Effector memory CD4-positive, alpha-beta T cell (primary cell): ENCODE data around the gene ZNF621.
"Not testable (repeated sequence)": the region's sequence is repeated elsewhere in the genome, so short reads cannot be mapped to it uniquely, and the experiment has no call there.

Experiments used
- DNase-seq, 3 donors: peaks; one replicate each; pipeline ENCODE4 v3.0.0-alpha.2; 2020
- H3K27ac ChIP-seq: 2 replicates; pipeline ENCODE4 v1.7.0; 2013; ENCODE audit warnings: mild to moderate bottlenecking, low read length, moderate library complexity; ENCODE audit not compliant: insufficient read depth, poor library complexity, severe bottlenecking
- H3K27me3 ChIP-seq: replicated peaks from 2 replicates; pipeline ENCODE4 v1.7.0; 2013; ENCODE audit warnings: mild to moderate bottlenecking, low read length; ENCODE audit not compliant: insufficient read depth, control insufficient read depth, poor library complexity, severe bottlenecking
- H3K36me3 ChIP-seq: 2 replicates; pipeline ENCODE4 v1.7.0; 2013; ENCODE audit warnings: mild to moderate bottlenecking, low read length, moderate library complexity; ENCODE audit not compliant: control insufficient read depth, insufficient read depth
- H3K4me1 ChIP-seq: 2 replicates; pipeline ENCODE4 v1.7.0; 2013; ENCODE audit warnings: low read length, mild to moderate bottlenecking; ENCODE audit not compliant: control insufficient read depth, insufficient read depth, poor library complexity, severe bottlenecking
- H3K4me3 ChIP-seq: 2 replicates; pipeline ENCODE4 v1.7.0; 2013; ENCODE audit warnings: low read length, low read depth, mild to moderate bottlenecking; ENCODE audit not compliant: insufficient read depth, poor library complexity, severe bottlenecking
- H3K9me3 ChIP-seq: 2 replicates; pipeline ENCODE4 v1.7.0; 2013; ENCODE audit warnings: mild to moderate bottlenecking, low read length, moderate library complexity; ENCODE audit not compliant: control insufficient read depth

The ZNF621 gene

GRCh38 chr3:40528426-40528825 lies 3.7 kb downstream of the ZNF621 start:
- no peak overlapping the region for H3K27ac ChIP-seq
- no peak for DNase-seq
- H3K4me3 ChIP-seq, result no peak overlapping the region
- H3K36me3 ChIP-seq, result peaks cover 37% of the 10 kb centered on the region
- peaks cover 6% of the 10 kb centered on the region for H3K4me1 ChIP-seq
- H3K27me3 ChIP-seq, result no peaks in the 10 kb centered on the region
- no peaks in the 10 kb centered on the region for H3K9me3 ChIP-seq

DNA sequence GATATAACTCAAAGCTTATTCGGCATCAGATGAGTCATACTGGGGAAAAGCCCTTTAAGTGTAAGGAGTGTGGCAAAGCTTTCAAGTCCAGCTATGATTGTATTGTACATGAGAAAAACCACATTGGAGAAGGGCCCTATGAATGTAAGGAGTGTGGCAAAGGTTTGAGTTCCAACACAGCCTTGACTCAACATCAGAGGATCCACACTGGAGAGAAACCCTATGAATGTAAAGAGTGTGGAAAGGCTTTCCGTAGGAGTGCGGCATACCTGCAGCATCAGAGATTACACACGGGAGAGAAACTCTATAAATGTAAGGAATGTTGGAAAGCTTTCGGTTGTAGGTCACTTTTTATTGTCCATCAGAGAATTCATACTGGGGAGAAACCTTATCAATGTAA lies 7.5 kb downstream of the ZNF621 start:
- H3K9me3 ChIP-seq, result no peaks in the 10 kb centered on the region
- H3K27me3 ChIP-seq, result no peaks in the 10 kb centered on the region
- no peak overlapping the region for H3K27ac ChIP-seq
- no peak for DNase-seq
- no peaks in the 10 kb centered on the region for H3K4me1 ChIP-seq
- peaks cover 41% of the 10 kb centered on the region for H3K36me3 ChIP-seq
- H3K4me3 ChIP-seq, result no peak overlapping the region

DNA sequence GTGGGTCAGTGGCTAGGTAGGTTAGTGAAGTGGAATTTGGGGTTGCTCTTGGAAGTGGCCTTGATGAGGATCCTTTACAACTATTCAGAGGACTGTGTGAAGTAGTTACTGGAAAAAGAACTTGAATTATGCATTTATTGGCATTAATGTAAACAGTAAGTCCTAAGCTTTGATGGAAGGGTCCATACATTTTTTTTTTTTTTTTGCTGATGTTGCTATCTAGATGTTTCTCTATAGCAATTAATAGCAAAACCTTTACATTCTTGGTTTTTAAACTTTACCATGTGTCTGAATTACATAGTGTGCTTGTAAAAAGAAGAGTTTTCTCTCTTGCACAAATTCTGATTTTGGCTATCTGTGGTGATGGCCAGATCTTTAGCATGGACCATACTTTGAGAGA lies 9.5 kb downstream of the ZNF621 start:
- Histone ChIP-seq H3K27ac (no peak overlapping the region), H3K27me3 (no peaks in the 10 kb centered on the region), H3K4me3 (no peak overlapping the region), H3K36me3 (peaks cover 41% of the 10 kb centered on the region), H3K4me1 (no peaks in the 10 kb centered on the region), H3K9me3 (no peaks in the 10 kb centered on the region)
- DNase-seq, result no peak

GRCh38 chr3:40546816-40547215 lies 22.1 kb downstream of the ZNF621 start:
- H3K27ac ChIP-seq, result no peak overlapping the region
- no peak for DNase-seq
- no peaks in the 10 kb centered on the region for H3K4me1 ChIP-seq
- no peaks in the 10 kb centered on the region for H3K9me3 ChIP-seq
- H3K36me3 ChIP-seq, result no peaks in the 10 kb centered on the region
- no peaks in the 10 kb centered on the region for H3K27me3 ChIP-seq
- H3K4me3 ChIP-seq, result no peak overlapping the region

GRCh38 chr3:40550167-40550566 lies 25.4 kb downstream of the ZNF621 start:
- no peaks in the 10 kb centered on the region for H3K36me3 ChIP-seq
- H3K9me3 ChIP-seq, result no peaks in the 10 kb centered on the region
- DNase-seq, result no peak
- H3K4me1 ChIP-seq, result no peaks in the 10 kb centered on the region
- H3K27me3 ChIP-seq, result no peaks in the 10 kb centered on the region
- no peak overlapping the region for H3K27ac ChIP-seq
- no peak overlapping the region for H3K4me3 ChIP-seq

DNA sequence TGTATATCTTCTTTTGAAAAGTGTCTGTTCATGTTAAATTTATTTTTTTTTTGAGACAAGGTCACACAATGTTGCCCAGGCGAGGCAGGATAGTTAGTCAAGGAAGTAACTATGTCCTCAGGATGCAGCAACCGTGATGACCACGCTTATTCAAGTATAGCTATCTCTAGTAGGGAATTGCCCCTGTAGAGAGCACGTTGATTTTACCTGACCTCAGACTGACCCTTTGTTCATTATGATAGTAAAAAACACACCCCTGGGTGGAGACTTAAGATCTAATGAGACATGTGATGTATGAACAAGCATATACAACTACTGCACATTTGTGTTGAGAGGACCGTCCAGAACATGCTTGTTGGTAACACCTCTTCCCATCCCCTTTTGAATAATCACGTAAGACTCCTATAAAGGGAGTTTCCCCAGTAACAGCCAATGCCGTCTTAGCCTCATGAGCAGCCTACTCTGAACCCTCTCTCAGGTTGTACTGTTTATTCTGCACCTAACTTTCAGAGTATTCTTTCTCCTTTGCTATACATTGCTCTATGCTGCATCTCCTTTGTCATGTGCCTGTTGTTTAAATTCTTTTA lies 32.9 kb downstream of the ZNF621 start:
- H3K36me3 ChIP-seq, result no peaks in the 10 kb centered on the region
- no peak for DNase-seq
- H3K9me3 ChIP-seq, result no peaks in the 10 kb centered on the region
- H3K27me3 ChIP-seq, result no peaks in the 10 kb centered on the region
- H3K27ac ChIP-seq, result no peak overlapping the region
- H3K4me1 ChIP-seq, result no peaks in the 10 kb centered on the region
- H3K4me3 ChIP-seq, result no peak overlapping the region

GRCh38 chr3:40562482-40562881 lies 37.7 kb downstream of the ZNF621 start:
- not testable (repeated sequence) for H3K36me3 ChIP-seq, H3K27ac ChIP-seq, H3K4me1 ChIP-seq, H3K9me3 ChIP-seq, H3K27me3 ChIP-seq, H3K4me3 ChIP-seq, DNase-seq

GRCh38 chr3:40565629-40566028 lies 40.9 kb downstream of the ZNF621 start:
- DNase-seq, result not testable (repeated sequence)

GRCh38 chr3:40566694-40567093 lies 41.9 kb downstream of the ZNF621 start:
- Histone ChIP-seq H3K27me3 (no peaks in the 10 kb centered on the region), H3K4me1 (no peaks in the 10 kb centered on the region), H3K27ac (no peak overlapping the region), H3K36me3 (no peaks in the 10 kb centered on the region), H3K9me3 (no peaks in the 10 kb centered on the region), H3K4me3 (no peak overlapping the region)
- no peak for DNase-seq

More at GRCh38 chr3:40565629-40566028, 40.9 kb downstream of the ZNF621 start:
- H3K36me3 ChIP-seq, H3K4me1 ChIP-seq, H3K27ac ChIP-seq, H3K4me3 ChIP-seq, H3K27me3 ChIP-seq, H3K9me3 ChIP-seq: not testable (repeated sequence)

DNA sequence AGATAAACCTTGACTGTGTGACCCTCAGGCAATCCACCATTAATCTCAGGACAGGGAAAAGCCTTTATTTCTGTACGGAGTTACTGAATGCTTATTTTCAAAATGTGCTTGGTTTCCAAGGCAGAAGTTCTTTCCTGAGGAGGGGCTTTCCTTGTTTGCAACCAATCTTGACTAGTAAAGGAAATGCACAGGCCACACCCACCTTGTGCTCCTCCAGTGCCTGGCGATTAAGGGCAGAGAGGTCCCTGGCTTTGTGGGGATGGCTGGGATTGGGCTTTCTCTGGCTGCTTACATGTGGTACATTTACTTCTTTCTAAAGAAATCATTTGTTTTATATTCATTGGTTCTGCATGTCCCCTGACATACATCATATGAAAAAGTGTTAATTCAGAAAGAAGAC lies 47.8 kb downstream of the ZNF621 start:
- H3K4me3 ChIP-seq, result no peak overlapping the region
- no peak for DNase-seq
- no peaks in the 10 kb centered on the region for H3K27me3 ChIP-seq
- H3K9me3 ChIP-seq, result no peaks in the 10 kb centered on the region
- H3K27ac ChIP-seq, result no peak overlapping the region
- H3K4me1 ChIP-seq, result no peaks in the 10 kb centered on the region
- H3K36me3 ChIP-seq, result no peaks in the 10 kb centered on the region
